Measurements from ENCODE around the gene MYOG.

Gene MYOG

GRCh38 chr1:203117611-203118575 is 32.1 kb upstream of the MYOG start:
- no peak for FAIRE-seq

DNA sequence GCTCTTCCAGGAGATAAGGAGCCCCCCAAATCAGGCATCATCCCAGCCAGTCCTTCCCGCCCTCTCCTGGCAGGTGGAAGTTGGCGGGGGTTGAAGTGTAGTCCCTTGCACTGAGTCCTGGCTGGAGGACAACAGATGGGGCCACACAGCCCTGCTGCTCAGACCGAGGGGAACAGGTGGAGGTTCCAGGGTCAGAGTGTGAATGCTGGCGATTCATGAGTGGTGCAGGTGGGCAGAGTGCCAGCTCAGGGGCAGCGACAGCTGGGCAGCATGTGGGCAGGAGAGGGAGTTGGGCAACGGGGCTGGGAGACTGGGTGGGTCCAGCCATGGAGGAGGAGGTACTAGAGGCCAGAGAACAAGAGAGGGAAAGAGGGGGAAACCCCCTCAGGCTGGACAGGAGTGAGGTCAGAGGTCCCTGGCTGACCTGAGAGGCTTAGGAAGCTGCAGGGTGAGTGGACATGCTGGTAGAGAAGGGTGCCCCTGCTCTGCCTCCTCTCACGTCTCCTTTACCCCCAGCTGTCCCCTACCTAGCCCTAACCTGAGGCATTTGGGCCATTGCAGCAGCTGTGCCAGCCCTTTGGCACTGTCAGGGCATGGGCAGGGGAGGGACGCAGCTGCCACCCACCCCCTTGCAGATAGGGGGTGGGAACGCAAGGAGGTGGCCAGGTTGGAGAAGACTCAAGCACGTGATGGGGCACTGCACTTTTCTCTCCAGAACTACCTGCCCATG is 30.4 kb upstream of the MYOG start:
- no peak for FAIRE-seq

DNA sequence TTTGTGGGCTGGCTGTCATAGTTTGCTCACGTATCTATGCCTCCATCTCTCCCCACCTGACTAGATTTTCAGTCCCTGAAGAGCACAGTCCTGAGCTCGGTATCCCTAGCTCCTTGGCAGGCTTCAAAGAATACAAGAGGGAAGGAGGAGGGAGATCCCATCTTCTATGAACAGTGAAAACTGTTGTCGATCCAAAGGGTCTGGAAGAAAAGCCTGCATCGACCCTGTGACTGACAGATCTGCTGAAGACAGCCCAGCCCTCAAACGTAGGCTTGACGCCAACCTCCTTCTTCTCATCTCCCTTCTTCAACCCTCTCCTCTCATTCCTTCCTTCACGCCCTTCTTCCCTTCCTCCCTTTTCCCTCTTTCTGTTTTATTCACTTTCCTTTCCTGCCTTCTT is 28.4 kb upstream of the MYOG start:
- FAIRE-seq: no peak

- FAIRE-seq: no peak
These were observed 27.5 kb upstream of the MYOG start for GRCh38 chr1:203113308-203113707.

DNA sequence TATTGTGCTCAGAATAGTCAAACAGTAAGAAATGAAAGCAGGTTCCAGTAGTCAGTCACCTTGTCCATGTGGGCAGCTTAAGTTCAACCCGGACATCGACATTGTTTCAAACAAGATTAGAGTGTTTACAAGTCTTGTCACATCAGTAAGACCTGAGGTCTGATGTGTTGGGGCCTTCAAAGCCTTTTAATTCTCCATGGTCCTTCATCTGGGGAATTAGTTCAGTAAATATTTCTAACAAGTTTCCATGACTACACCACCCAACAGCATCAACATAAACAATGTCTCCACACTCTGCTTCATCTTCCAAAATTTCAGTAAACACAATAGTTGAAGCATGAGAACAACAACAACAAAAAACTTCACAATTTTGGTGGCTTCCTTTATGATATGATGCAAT is 26.7 kb upstream of the MYOG start:
- FAIRE-seq: no peak

DNA sequence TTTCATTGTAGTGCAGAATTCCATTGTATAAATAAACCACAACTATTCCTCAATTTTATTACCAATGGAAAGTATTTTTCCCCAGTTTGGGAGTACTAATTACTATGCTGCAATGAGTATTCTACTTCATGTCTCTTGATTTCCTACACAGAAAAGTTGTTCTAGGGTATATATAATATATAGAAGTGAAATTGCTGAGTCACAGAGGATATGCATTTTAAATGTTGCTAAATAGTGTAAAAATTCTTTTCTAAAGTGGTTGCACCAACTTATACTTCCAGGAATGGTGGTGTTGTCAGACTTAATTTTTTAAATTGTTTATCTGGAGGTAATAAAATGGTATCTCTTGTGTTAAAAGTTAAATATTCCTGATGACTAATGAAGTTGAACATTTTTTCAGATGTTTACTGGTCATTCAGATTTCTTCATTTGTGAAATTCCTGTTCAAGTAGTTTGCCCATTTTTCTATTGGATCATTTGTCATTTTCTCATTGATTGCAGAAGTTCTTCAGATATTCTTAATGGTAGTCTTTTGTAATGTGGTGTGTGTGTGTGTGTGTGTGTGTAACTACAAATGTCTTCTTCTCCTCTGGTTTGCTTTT is 19.1 kb upstream of the MYOG start:
- no peak for FAIRE-seq

- FAIRE-seq: no peak
These were observed 18.1 kb upstream of the MYOG start for GRCh38 chr1:203103829-203104495.

DNA sequence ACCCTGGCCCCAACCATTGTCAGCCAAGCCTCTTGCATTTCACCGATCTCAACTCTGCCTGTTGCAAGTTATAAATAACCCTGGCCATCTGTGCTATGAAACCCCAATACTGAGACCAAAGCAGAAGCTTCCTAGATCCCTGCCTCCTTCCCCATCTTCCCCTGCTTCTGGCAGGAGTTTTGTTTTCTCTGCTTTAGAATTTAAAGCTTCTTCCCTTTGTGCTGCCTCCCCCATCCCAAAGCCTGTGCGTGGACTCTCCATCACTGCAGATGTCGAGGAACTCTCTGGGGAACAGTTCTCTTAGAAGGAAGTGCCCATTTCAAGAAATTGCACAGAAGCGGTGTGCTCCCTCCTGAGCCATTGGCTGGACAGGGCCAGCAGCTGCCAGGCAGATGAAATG is 17.4 kb upstream of the MYOG start:
- no peak for FAIRE-seq

GRCh38 chr1:203101813-203102634 is 16.2 kb upstream of the MYOG start:
- FAIRE-seq: no peak

DNA sequence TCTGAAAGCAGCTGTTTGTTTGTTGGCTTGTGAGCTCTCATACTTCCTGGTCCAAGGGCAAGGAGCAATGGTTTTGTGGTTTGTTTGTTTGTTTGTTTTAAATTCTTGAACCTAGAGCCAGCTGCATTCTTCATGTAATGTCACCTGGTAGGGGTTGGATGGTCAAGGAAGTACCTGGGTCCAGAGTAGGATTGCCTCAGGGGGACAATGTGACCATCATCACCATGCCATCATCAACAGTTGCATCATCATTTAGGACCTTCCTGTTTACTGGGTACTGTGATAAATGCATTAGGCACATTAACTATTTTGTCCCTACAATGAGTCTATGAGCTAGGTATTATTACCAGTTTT is 14.7 kb upstream of the MYOG start:
- FAIRE-seq: no peak

DNA sequence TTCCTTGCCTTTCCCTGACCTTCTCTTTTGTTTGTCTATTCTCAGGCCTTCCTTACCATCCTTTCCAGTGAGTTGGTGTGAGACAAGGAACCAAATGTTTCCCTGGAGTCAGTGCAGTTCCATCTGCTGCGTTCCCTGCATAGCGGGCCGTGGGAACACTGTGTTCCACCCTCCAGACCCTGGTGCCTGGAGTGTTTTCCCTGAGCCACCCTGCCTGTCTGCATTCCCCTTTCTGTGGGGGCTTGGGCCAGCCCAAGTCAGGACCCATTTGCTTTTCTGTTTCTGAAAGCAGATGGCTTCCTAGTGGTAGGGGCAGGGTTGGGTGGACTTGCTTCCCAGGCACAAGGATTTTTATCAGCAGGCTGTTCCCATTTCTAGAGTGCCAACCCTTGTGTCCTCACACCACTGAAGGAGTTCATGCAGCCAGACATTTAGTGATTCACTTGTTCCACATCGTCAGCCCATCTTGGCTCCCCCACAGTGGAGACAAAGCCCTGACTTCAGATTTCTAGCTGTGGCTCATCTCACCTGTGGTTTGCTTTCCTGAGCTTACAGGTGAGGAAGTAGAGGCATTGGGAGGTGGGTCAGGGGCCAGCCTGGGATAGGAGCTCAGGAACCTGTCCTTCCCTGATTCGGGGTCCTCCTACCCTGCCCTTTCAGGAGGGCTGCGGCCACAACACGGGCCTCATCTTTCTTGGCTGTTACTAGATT is 14.1 kb upstream of the MYOG start:
- FAIRE-seq: no peak

GRCh38 chr1:203098914-203099520 is 13.2 kb upstream of the MYOG start:
- FAIRE-seq: no peak

DNA sequence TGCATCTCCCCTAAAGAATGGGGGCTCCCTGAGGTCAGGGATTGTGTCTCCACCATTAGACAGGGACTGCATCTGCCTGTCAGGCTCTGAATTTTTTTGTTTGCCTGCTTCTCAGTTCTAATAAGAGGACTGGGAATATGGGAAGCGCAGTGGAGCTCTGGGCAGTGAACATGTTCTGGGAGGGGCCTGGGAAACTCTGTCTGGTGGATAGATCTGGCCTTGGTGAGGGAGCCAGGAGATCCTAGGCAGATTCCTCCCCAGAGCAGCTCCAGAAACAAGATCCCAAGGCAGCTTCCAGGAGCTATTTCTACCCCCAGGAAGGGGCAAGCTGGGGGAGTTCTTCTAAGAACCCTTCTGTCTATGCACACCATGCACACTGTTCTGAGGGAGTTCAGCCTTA is 12.6 kb upstream of the MYOG start:
- FAIRE-seq: no peak

DNA sequence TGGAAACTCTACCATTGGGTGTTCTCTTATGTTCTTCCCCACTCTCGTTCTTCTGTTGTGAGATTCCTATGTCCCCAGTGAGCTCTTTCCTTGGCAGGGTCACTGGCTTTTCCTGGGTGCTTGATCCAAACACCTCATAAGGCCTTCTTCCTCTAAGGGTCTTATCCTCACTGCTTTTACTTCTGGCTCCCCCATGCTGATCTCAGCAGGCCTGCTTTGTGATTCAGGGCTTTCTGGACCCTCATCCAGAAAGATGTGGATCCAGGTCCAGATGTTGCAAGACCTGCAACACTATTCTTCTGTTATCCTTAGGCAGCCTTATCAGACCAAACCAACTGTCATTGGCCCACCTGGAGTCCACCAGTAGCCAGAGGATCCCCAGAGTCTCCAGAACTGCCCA is 11.2 kb upstream of the MYOG start:
- FAIRE-seq: no peak

GRCh38 chr1:203096566-203096965 is 10.8 kb upstream of the MYOG start:
- FAIRE-seq: no peak

- no peak for FAIRE-seq
These were observed 9.4 kb upstream of the MYOG start for GRCh38 chr1:203095061-203095690.

DNA sequence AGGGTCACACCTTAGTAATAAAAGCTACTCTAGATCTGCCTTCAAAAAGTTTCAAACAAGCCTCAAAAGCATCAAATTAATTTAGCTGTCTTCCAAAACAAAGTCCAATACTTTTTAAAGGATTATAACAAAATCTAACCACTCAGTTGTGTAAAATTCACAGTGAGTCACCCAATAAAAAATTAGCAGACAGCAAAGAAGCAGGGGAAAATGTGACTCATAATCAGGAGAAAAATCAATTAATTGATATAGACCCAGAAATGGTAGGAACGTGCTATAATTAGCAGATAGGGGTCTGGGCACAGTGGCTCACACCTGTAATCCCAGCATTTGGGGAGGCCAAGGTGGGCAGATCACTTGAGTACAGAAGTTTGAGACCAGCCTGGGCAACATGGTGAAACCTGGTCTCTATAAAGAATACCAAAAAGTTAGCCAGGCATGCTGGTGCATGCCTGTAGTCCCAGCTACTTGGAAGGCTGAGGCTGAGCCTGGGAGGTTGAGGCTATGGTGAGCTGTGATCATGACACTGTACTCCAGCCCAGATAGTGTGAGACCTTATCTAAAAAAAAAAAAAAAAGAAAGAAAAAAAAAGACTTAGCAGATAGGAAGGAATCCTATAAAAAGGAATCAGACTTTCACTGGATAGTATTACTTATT is 8.1 kb upstream of the MYOG start:
- no peak for FAIRE-seq

GRCh38 chr1:203091761-203092330 is 6.0 kb upstream of the MYOG start:
- no peak for FAIRE-seq

GRCh38 chr1:203091199-203091477 is 5.3 kb upstream of the MYOG start:
- no peak for FAIRE-seq
